Measurements from ENCODE around the gene MKNK1.

MKNK1 gene

DNA sequence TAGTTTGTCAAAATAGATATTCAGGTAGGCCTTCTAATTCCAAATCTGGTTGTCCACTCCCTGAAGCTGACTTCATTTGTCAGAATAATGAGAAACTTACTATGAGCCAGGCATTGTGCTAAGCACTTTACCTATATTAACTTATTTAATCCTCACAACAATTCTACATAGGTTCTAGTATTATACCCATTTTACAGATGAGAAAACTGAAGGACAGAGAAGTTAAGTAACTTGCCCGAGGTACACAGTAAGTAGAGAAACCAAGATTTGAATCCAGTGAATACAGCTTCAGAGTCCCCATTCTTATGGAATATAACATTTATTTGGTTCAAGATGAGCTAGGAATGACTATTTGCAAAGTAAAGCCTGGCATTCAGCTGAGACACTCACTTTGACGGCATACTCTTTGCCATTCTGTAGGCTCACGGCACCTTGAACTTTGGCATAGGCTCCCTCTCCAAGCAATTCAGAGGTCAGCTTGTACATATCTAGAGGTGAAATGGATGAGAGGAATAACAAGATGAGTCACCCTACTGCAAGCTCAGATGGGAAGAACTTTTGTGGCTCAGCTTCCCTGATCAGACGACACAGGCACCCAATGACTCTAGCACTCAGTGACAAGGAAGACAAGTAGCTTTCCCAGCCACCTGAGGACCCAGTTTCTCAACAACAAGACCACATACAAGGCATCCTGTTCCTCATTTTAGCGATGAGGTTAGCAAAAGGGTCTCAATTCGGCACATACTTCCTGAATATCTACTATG, 23.7 kb downstream of the MKNK1 start:
- Histone ChIP-seq H3K4me3 (replicated peaks; ENCODE audit: insufficient read depth, low read length) (no peak overlapping the region), H3K27me3 (ENCODE audit: insufficient read depth, poor library complexity, severe bottlenecking) (no peaks in the 10 kb centered on the region), H3K27ac (replicated peaks) (peak overlapping the region; percentile 72)
- TF ChIP-seq REST (IDR thresholded peaks at IDR 0.05; ENCODE audit: insufficient replicate concordance, low read depth) (no peak), GABPA (IDR thresholded peaks at IDR 0.05; ENCODE audit: low read depth) (no peak), SPI1 (IDR thresholded peaks at IDR 0.05; ENCODE audit: borderline replicate concordance, low read depth) (peak; percentile 98), POLR2AphosphoS5 (IDR thresholded peaks at IDR 0.05; ENCODE audit: low read depth) (peak; percentile 83), CTCF (IDR thresholded peaks at IDR 0.05; ENCODE audit: insufficient read depth, low read length) (no peak)
- DNase-seq (ENCODE audit: low read depth in 1 of 2, low spot score in 1 of 2) = peak; percentile 83 to 90

- Histone ChIP-seq H3K27ac (replicated peaks) (no peak overlapping the region), H3K4me3 (replicated peaks; ENCODE audit: insufficient read depth, low read length) (no peak overlapping the region), H3K27me3 (ENCODE audit: insufficient read depth, poor library complexity, severe bottlenecking) (no peaks in the 10 kb centered on the region)
- DNase-seq (ENCODE audit: low read depth in 1 of 2, low spot score in 1 of 2) = no peak
- TF ChIP-seq SPI1 (IDR thresholded peaks at IDR 0.05; ENCODE audit: borderline replicate concordance, low read depth) (no peak), GABPA (IDR thresholded peaks at IDR 0.05; ENCODE audit: low read depth) (no peak), REST (IDR thresholded peaks at IDR 0.05; ENCODE audit: insufficient replicate concordance, low read depth) (no peak), CTCF (IDR thresholded peaks at IDR 0.05; ENCODE audit: insufficient read depth, low read length) (no peak)
These were observed 26.4 kb downstream of the MKNK1 start for GRCh38 chr1:46577671-46578070.

- TF ChIP-seq SPI1 (IDR thresholded peaks at IDR 0.05; ENCODE audit: borderline replicate concordance, low read depth) (no peak), CTCF (IDR thresholded peaks at IDR 0.05; ENCODE audit: insufficient read depth, low read length) (no peak), REST (IDR thresholded peaks at IDR 0.05; ENCODE audit: insufficient replicate concordance, low read depth) (no peak), GABPA (IDR thresholded peaks at IDR 0.05; ENCODE audit: low read depth) (no peak), POLR2AphosphoS5 (IDR thresholded peaks at IDR 0.05; ENCODE audit: low read depth) (no peak)
- no peak overlapping the region for H3K27ac ChIP-seq (replicated peaks)
- no peak for DNase-seq (ENCODE audit: low read depth in 1 of 2, low spot score in 1 of 2)
- no peak overlapping the region for H3K4me3 ChIP-seq (replicated peaks; ENCODE audit: insufficient read depth, low read length)
- H3K27me3 ChIP-seq (ENCODE audit: insufficient read depth, poor library complexity, severe bottlenecking) = no peaks in the 10 kb centered on the region
These were observed 27.5 kb downstream of the MKNK1 start for GRCh38 chr1:46576596-46576995.

Data from HL-60 (cell line).